ENCODE data around the gene SERGEF.

SERGEF gene

DNA sequence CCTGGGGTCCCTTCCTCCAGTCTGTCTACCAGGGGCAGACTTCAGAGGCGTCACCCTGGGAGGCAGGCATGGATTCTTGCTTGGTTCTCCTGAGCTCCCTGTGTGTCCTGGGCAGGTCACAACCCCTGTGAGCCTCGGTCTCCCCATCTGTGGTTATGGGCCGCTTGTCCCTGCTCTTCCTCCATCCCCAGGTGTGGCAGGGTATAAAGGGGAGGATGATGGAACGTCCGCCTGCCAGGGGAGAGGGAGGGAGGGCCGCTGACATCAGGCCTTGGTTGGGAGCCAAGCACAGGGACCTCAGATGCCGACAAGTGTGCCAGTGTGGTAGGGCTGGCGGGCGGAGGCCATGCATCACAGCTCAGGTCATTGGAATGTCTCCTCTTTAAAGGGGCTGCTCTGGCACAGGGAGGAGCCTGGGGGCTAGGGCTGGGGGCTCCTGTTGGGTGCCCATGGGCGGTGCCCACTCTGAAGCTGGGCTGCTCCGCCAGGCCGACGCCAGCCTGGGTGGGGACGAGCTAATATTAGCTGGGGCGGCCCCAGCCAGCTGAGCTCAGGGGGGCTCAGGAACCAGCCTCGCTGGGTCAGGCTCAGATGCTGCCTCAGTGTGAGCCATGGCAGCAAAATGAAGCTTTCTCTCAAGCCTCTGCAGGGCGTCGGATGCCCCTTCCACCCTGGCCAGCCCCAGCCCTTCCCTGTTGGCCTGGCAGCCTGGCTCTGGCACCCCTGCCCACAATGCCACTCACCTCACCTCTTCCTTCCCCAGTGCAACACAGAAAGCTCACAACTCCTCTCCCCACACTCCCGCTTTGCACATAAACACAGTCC lies 265.5 kb downstream of the SERGEF start:
- H3K4me3 ChIP-seq (ENCODE audit: low read depth, low read length), result no peak overlapping the region
- no peak for DNase-seq (ENCODE audit: low read depth)

- no peak overlapping the region for H3K4me3 ChIP-seq (ENCODE audit: low read depth, low read length)
- no peak for DNase-seq (ENCODE audit: low read depth)
These were observed 266.8 kb downstream of the SERGEF start for GRCh38 chr11:17746096-17746495.

DNA sequence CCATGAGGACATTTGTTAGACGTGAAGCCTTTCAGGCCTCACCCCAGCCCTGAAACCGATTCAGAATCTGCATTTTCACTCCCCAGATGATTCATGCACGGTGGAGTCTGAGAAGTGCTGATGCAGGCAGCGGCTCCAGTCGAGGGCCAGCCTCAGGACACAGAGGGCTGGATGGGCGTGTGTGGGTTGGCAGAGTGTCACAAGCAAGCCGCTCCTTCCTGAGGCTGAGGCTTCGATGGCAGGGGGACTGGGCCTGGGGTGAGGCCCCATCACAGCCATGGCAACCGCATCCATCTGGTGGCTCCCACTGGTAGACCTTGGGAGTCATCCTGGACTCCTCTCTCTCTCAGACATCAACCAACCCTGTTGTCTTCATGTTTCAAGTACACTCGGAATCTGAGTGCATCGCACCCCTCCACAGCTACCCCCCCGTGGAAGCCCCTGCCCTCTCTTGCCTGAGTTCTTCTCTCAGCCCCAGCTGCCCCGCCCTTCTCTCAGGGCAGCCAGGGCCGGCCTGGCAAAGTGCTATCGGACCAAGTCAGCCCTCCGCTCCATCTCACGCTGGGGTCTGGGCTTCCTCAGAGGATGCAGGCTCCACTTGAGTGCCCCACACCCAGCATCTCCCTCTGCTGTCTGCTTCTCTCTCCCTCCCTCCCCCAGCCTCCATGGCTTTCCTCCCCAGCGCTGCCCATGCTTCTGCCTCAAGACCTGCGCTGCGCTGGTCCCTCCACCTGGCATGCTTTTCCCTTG lies 267.6 kb downstream of the SERGEF start:
- DNase-seq (ENCODE audit: low read depth), result no peak
- no peak overlapping the region for H3K4me3 ChIP-seq (ENCODE audit: low read depth, low read length)

DNA sequence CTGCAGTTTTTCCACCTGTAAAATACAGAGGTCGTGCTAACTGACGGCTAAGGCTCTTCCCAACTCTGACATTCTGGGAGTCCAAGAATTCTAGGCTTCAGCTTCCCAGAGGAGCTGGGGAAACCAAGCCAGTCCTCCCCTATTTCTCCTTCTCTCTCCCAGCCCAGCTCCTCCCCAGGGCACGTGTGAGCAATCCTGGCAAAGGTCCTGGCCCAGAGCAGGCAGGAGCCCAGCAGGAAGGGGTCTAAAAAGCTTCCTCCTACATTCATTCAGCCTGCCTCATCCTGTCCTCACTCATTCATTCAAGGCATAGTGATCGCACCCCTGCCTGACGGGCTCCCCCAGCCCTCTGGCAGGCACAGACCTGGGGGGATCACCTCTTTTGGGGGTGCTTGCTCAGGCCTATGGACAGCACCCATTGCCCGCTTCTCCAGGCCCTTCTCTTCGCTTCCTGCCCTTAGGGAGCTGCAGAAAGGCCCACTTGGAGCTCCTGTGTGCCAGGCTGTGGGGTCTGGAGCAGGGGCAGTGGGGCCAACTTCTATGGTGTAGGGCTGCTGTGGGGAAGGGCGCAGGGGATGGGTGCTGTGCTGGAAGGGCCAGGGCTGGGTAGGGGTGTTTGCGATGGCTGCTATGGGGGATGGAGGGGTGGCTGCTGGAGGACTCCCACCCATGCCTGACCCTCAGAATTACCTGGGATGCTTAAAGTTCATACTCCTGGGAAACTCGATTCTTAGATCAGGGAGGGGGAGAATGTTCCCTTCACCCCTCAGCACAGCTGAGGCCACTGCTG lies 268.5 kb downstream of the SERGEF start:
- DNase-seq (ENCODE audit: low read depth), result no peak
- no peak overlapping the region for H3K4me3 ChIP-seq (ENCODE audit: low read depth, low read length)

GRCh38 chr11:17743808-17744119 lies 269.1 kb downstream of the SERGEF start:
- no peak overlapping the region for H3K4me3 ChIP-seq (ENCODE audit: low read depth, low read length)

DNA sequence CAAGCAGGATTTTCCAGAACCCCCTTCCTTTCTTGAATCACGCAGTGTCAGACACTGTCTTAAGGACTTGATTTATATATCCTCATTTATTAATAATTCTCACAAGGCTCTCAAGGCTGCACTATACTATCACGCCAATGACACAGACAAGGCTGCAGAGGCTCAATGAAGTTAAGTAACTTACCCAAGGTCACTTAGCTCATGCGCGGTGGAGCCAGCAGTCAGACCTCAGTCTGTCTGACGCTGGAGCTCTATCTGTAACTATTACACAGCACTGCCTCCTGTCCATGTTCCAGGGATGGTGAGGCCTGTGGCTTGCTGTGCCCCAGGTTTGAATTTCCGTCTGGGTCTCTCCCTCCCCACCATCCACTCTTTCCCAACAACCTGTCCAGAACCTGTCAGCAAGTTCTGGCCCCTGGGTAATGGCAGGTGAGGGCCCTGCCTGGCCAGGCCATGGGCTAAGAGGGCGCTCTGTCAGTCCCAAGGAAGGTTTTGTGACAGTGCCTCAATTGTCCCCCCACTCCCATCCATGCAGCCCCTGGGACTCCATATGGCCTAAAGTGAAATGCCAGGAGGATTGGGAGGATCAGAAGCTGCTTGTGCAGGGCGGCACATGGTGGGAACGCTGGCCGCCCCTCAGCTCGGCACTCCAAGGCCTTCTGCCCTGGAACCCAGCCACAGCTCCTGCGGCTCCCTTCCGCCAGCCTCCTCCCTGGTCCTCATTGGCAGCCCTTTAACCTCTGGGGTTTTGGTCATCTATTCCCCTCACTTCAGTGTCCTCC lies 269.6 kb downstream of the SERGEF start:
- H3K4me3 ChIP-seq (ENCODE audit: low read depth, low read length), result no peak overlapping the region
- DNase-seq (ENCODE audit: low read depth), result no peak

More at GRCh38 chr11:17743808-17744119, 269.1 kb downstream of the SERGEF start:
- peak; percentile 21 for DNase-seq (ENCODE audit: low read depth)

GRCh38 chr11:17742019-17742418 lies 270.8 kb downstream of the SERGEF start:
- no peak overlapping the region for H3K4me3 ChIP-seq (ENCODE audit: low read depth, low read length)
- no peak for DNase-seq (ENCODE audit: low read depth)

DNA sequence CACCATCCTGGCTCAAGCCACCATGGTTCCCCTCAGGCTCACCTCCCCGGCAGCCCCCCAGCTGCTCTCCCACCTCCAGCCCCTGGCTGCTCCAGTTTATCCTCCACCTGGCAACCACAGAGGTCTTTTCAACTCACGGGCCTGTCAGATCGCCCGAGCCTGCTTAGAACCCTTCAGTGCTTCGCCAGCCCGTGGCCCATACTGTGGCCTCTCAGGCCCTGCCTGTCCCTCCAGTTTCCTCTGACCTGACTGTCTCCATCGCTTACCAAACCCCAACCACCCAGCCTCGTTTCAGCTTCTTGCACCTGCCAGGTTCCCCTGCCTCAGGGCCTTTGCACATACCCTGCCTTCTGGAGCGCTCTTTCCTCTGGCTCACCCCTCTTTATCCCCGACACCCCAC lies 271.4 kb downstream of the SERGEF start:
- DNase-seq (ENCODE audit: low read depth), result no peak
- no peak overlapping the region for H3K4me3 ChIP-seq (ENCODE audit: low read depth, low read length)

- no peak for DNase-seq (ENCODE audit: low read depth)
- H3K4me3 ChIP-seq (ENCODE audit: low read depth, low read length), result no peak overlapping the region
These were observed 272.1 kb downstream of the SERGEF start for GRCh38 chr11:17740649-17741235.

GRCh38 chr11:17739945-17740338 lies 272.9 kb downstream of the SERGEF start:
- no peak overlapping the region for H3K4me3 ChIP-seq (ENCODE audit: low read depth, low read length)
- no peak for DNase-seq (ENCODE audit: low read depth)

- no peak for DNase-seq (ENCODE audit: low read depth)
- H3K4me3 ChIP-seq (ENCODE audit: low read depth, low read length), result no peak overlapping the region
These were observed 274.5 kb downstream of the SERGEF start for GRCh38 chr11:17738151-17738973.
